Right atrium auricular region (tissue), 2 donors: ENCODE data around the gene UBE2QL1. TPM values are rescaled to one million over a fixed set of nuclear protein-coding genes. Genes with fewer than 3 reads are reported as not detected.

Source experiments
- DNase-seq: peaks from one replicate; pipeline ENCODE4 v3.0.0-alpha.2; 2019; ENCODE audit warnings: low spot score
- H3K27ac ChIP-seq, 2 donors: fragments of 200-600 bp; sonication (generic); 1 replicate in 1 of 2; 2 replicates in 1 of 2; pipeline ENCODE4 v1.5.1; 2016 to 2019
- H3K27me3 ChIP-seq, 2 donors: fragments of 200-600 bp; sonication (generic); one replicate each; pipeline versions ENCODE4 v1.5.1 to v1.6.0; 2017 to 2019
- H3K36me3 ChIP-seq: fragments of 200-600 bp; sonication (generic); one replicate; pipeline ENCODE4 v1.5.1; 2016
- H3K4me1 ChIP-seq, 2 donors: fragments of 200-600 bp; sonication (generic); one replicate each; pipeline versions ENCODE4 v1.5.1 to v1.6.0; 2017 to 2019
- H3K4me3 ChIP-seq, 2 donors: fragments of 200-600 bp; sonication (generic); 1 replicate in 1 of 2; 2 replicates in 1 of 2; pipeline ENCODE4 v1.5.1; 2017 to 2019; ENCODE audit warnings: mild to moderate bottlenecking in 1 of 2, moderate library complexity in 1 of 2
- H3K9me3 ChIP-seq, 2 donors: fragments of 200-600 bp; sonication (generic); one replicate each; pipeline ENCODE4 v1.5.1; 2019
- total RNA-seq, 2 donors: library from RNA; depleted of rRNA; stranded (reverse); fragments of >200 nt; gene quantifications; one replicate each; pipeline ENCODE4 v1.1.0, GENCODE V29; 2016
- TF ChIP-seq, protein P1 (sequence below), 2 donors: fragments of 200-600 bp; sonication (generic); IDR thresholded peaks; one replicate each; pipeline ENCODE4 v1.5.1; 2019; ENCODE audit warnings: antibody characterized with exemption in 2 of 2

The UBE2QL1 gene
- total RNA-seq, 2 donors from 2014 or later: 9.1 to 10.8 TPM

DNA sequence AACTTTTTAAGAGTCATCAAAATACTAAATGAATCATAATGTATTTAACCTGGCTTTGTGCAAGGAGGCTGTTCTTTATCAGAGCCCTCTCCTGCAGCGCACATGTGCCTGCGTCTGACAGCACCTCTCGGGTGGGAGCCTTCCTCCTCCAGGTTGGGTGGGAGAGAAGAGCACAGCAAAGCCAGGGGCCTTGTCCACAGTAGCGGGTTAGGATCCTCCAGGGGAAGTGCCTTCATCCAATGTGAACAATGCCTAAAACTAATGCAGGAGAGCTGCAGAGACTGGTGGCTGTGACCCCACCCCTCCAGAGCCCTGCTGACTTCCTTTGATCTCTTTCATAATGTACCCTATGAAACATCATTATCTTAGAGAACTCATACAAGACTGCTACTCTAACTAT is 10.2 kb downstream of the UBE2QL1 start:
- Histone ChIP-seq H3K27ac (no peak overlapping the region), H3K36me3 (no peaks in the 10 kb centered on the region), H3K4me1 (peaks cover 0 to 16% of the 10 kb centered on the region in 2 donors), H3K9me3 (no peaks in the 10 kb centered on the region), H3K27me3 (no peaks in the 10 kb centered on the region), H3K4me3 (no peak overlapping the region)
- TF ChIP-seq, protein P1, sequence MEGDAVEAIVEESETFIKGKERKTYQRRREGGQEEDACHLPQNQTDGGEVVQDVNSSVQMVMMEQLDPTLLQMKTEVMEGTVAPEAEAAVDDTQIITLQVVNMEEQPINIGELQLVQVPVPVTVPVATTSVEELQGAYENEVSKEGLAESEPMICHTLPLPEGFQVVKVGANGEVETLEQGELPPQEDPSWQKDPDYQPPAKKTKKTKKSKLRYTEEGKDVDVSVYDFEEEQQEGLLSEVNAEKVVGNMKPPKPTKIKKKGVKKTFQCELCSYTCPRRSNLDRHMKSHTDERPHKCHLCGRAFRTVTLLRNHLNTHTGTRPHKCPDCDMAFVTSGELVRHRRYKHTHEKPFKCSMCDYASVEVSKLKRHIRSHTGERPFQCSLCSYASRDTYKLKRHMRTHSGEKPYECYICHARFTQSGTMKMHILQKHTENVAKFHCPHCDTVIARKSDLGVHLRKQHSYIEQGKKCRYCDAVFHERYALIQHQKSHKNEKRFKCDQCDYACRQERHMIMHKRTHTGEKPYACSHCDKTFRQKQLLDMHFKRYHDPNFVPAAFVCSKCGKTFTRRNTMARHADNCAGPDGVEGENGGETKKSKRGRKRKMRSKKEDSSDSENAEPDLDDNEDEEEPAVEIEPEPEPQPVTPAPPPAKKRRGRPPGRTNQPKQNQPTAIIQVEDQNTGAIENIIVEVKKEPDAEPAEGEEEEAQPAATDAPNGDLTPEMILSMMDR (IDR thresholded peaks at IDR 0.05): no peak
- DNase-seq: no peak

DNA sequence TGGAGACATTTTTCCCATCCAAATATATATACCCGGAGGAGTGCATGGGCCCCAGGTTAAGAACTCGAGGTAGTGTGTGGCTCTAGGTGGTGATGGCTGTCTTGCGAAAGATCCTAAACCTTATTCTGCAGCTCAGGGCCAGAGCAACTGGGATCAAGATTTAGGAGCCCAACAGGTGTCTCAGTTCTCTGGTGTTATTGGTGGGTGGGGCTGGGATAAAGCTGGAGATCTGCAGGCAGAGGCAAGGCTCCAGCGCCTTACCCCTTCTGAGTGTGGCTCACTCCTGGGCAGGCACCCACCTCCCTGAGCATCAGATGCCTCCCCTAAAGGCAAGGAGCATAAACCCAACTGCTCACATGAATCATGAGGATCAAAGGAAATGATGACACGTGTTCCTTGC is 11.2 kb downstream of the UBE2QL1 start:
- Histone ChIP-seq H3K27me3 (no peaks in the 10 kb centered on the region), H3K9me3 (no peaks in the 10 kb centered on the region), H3K4me1 (peaks cover 0 to 9% of the 10 kb centered on the region in 2 donors), H3K27ac (no peak overlapping the region), H3K36me3 (no peaks in the 10 kb centered on the region), H3K4me3 (no peak overlapping the region)
- no peak for DNase-seq
- TF ChIP-seq, protein P1 (IDR thresholded peaks at IDR 0.05): no peak

- TF ChIP-seq, protein P1 (IDR thresholded peaks at IDR 0.05): no peak
- H3K27me3 ChIP-seq: no peaks in the 10 kb centered on the region
- no peaks in the 10 kb centered on the region for H3K9me3 ChIP-seq
- H3K4me3 ChIP-seq: no peak overlapping the region
- DNase-seq: no peak
- H3K4me1 ChIP-seq: peaks cover 0 to under 1% of the 10 kb centered on the region in 2 donors
- H3K36me3 ChIP-seq: no peaks in the 10 kb centered on the region
- H3K27ac ChIP-seq: no peak overlapping the region
Measured at GRCh38 chr5:6461006-6461405, 12.3 kb downstream of the UBE2QL1 start.

GRCh38 chr5:6461793-6462650 is 13.4 kb downstream of the UBE2QL1 start:
- no peak overlapping the region for H3K4me3 ChIP-seq
- H3K27me3 ChIP-seq: no peaks in the 10 kb centered on the region
- no peaks in the 10 kb centered on the region for H3K9me3 ChIP-seq
- no peaks in the 10 kb centered on the region for H3K4me1 ChIP-seq
- TF ChIP-seq, protein P1 (IDR thresholded peaks at IDR 0.05): no peak
- H3K27ac ChIP-seq: no peak overlapping the region
- no peaks in the 10 kb centered on the region for H3K36me3 ChIP-seq
- no peak for DNase-seq

GRCh38 chr5:6462671-6463070 is 14.0 kb downstream of the UBE2QL1 start:
- Histone ChIP-seq H3K36me3 (no peaks in the 10 kb centered on the region), H3K27ac (no peak overlapping the region), H3K4me1 (no peaks in the 10 kb centered on the region), H3K9me3 (no peaks in the 10 kb centered on the region), H3K4me3 (no peak overlapping the region), H3K27me3 (no peaks in the 10 kb centered on the region)
- DNase-seq: no peak
- TF ChIP-seq, protein P1 (IDR thresholded peaks at IDR 0.05): no peak
